Measurements from ENCODE around the gene ZNF776.

The ZNF776 gene

DNA sequence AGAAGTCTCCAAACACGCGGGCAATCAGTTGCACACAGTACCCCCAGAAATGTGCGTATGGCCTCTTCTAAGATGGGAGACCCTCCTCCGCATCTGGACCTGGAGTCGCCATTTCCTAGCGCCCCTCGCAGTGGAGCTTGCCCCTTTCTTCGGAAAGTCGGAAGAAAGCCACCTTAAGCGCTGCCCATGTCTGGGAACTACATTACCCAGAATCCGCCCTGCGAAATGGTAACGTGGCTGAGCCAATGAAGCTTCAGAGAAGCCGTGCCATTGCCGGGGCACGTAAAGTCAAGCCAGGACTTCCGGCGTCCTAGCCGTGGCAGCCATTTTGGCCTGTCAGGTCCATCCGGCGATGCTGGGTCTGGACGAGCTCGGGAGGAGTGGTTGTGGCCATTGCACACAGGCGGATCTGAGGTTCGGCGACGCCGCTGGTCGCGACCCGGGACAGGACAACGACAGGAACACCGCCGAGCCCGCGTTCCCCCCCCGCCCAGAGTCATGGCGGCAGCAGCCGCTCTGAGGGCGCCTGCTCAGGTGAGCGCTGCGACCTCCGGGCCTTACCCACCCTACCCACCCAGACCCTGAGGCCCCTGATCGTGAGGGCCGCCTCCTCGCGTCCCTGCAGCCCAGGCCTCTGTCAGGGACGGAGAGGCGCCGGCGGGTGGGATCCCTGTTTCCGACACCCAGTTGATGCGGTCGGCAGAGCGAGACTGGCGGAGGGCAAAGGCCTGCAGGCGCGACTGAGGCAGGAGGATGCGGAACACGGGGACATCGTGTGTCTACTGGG, 22.9 kb downstream of the ZNF776 start, which contains the start of gene ZNF586:
TSS of gene ZNF586 (plus strand) at position 332 of the 787 bp plus-strand sequence. CDS start at position 499, 167 bp downstream.
- Histone ChIP-seq H3K4me1 (ENCODE audit: control insufficient read depth in 1 of 2, insufficient read depth in 1 of 2, low read depth in 1 of 2, low read length in 1 of 2) (peaks cover 24 to 33% of the 10 kb centered on the region in 2 experiments), H3K4me3 (ENCODE audit: low read depth in 1 of 2, low read length in 1 of 2) (peak within 1 kb of the TSS; percentile 91 to 98), H3K27ac (peak within 1 kb of the TSS; percentile 92), H3K9me3 (no peaks in the 10 kb centered on the region), H3K27me3 (no peaks in the 10 kb centered on the region), H3K36me3 (peaks cover 29% of the 10 kb centered on the region)
- peak; percentile 9 for TF ChIP-seq CTCF (IDR thresholded peaks at IDR 0.05)

DNA sequence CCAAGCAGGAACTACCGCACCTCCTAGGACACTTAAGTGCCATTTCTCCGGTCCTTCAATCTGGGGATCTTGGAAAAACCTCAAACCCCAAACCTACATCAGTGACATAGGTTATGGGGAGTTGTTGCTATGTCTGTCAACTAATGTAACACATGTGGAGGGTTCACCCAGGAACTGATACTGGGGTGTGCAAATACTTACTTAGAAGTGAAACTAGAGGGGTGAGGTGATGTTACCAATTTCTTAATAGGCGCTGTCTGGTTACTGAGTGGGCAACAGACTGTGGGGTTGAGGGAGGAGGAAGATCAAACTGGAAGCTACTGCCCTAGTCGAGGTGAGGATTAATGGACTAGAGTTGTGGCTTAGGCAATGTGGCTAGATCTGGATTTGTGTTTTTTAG, 24.8 kb downstream of the ZNF776 start:
- Histone ChIP-seq H3K27ac (no peak overlapping the region), H3K9me3 (no peaks in the 10 kb centered on the region), H3K27me3 (no peaks in the 10 kb centered on the region), H3K4me3 (ENCODE audit: low read depth in 1 of 2, low read length in 1 of 2) (no peak overlapping the region), H3K4me1 (ENCODE audit: control insufficient read depth in 1 of 2, insufficient read depth in 1 of 2, low read depth in 1 of 2, low read length in 1 of 2) (peaks cover 20 to 26% of the 10 kb centered on the region in 2 experiments), H3K36me3 (peaks cover 41% of the 10 kb centered on the region)
- TF ChIP-seq CTCF (IDR thresholded peaks at IDR 0.05): no peak

- H3K27me3 ChIP-seq: no peaks in the 10 kb centered on the region
- H3K4me1 ChIP-seq (ENCODE audit: control insufficient read depth in 1 of 2, insufficient read depth in 1 of 2, low read depth in 1 of 2, low read length in 1 of 2): peaks cover 20 to 30% of the 10 kb centered on the region in 2 experiments
- H3K27ac ChIP-seq: no peak overlapping the region
- H3K36me3 ChIP-seq: peaks cover 61% of the 10 kb centered on the region
- no peak for TF ChIP-seq CTCF (IDR thresholded peaks at IDR 0.05)
- no peak overlapping the region for H3K4me3 ChIP-seq (ENCODE audit: low read depth in 1 of 2, low read length in 1 of 2)
- H3K9me3 ChIP-seq: no peaks in the 10 kb centered on the region
These were observed 26.9 kb downstream of the ZNF776 start for GRCh38 chr19:57773488-57773887.

DNA sequence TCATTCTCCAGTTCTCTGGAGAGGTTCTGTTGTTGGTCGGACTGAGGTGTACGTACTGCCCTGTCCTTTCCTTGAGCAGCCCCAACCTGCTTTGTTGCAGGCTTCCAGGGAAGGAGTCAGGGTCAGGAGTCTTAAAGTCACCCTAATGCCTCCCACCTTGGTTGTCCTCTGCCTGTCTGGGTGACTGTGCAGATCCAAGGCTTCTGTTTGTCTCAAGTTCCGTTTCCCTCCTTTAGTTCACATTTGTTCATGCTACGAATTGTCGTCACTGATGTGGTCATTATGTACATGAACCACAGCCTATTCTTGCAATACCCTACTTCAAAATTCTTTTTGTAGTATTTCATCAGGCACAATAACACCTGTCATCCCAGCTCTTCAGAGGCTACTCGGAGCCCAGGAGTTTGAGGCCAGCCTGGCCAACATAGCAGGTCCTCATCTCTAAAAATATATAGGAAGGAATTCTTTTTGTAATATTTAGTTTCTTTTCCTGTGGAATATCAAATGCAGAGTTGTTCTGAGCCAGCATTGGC, 30.2 kb downstream of the ZNF776 start:
- no peak for TF ChIP-seq CTCF (IDR thresholded peaks at IDR 0.05)
- H3K27ac ChIP-seq: peak overlapping the region; percentile 59
- no peak overlapping the region for H3K4me3 ChIP-seq (ENCODE audit: low read depth in 1 of 2, low read length in 1 of 2)
- peaks cover 72% of the 10 kb centered on the region for H3K36me3 ChIP-seq
- H3K4me1 ChIP-seq (ENCODE audit: control insufficient read depth in 1 of 2, insufficient read depth in 1 of 2, low read depth in 1 of 2, low read length in 1 of 2): peaks cover 4 to 7% of the 10 kb centered on the region in 2 experiments
- H3K9me3 ChIP-seq: peaks cover 11% of the 10 kb centered on the region
- no peaks in the 10 kb centered on the region for H3K27me3 ChIP-seq

DNA sequence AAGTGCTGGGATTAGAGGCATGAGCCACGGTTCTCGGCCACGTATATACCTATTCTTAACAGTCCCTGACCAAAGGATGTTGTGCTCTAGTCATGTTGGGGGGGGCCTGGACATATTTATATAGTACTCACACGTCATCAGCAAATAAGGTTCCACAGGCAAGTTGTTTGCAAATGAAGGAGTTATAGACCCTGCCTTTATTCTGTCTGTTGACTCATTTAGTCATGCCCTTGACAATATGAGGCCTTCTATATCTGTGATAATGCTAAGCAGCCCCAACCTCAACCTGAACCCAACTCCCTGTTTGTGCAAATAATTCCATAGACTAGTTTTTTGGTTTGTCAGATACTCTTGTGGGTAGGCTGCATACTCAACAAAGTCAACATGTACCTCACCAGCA, 31.7 kb downstream of the ZNF776 start:
- Histone ChIP-seq H3K27me3 (no peaks in the 10 kb centered on the region), H3K27ac (no peak overlapping the region), H3K4me1 (ENCODE audit: control insufficient read depth in 1 of 2, insufficient read depth in 1 of 2, low read depth in 1 of 2, low read length in 1 of 2) (peaks cover 0 to 4% of the 10 kb centered on the region in 2 experiments), H3K9me3 (peaks cover 11% of the 10 kb centered on the region), H3K4me3 (ENCODE audit: low read depth in 1 of 2, low read length in 1 of 2) (no peak overlapping the region), H3K36me3 (peaks cover 60% of the 10 kb centered on the region)
- TF ChIP-seq CTCF (IDR thresholded peaks at IDR 0.05): no peak
